DLD1 (cell line): Measurements from ENCODE around the gene NRBP1.

Experiments
- in situ Hi-C: cut with HindIII; loops from 2 replicates; pipeline ENCODE4 v1.10.0; 2017; ENCODE audit warnings: low sequenced_read_pairs

The NRBP1 gene

GRCh38 chr2:27428213-27428977 lies at the start of gene NRBP1:
TSS of gene NRBP1 (plus strand) at chr2:27428631. CDS start at chr2:27433274, 4,643 bp downstream.
- in situ Hi-C loops: no loop called here

GRCh38 chr2:27378809-27379290 lies 49.6 kb upstream of the NRBP1 start:
- in situ Hi-C loops: no loop called here

GRCh38 chr2:27379383-27379835 lies 49.0 kb upstream of the NRBP1 start:
- in situ Hi-C loops: no loop called here

GRCh38 chr2:27379836-27380625 lies 48.4 kb upstream of the NRBP1 start:
- in situ Hi-C loops: no loop called here

GRCh38 chr2:27380626-27381545 lies 47.5 kb upstream of the NRBP1 start, which contains the start of gene ZNF513:
TSS of gene ZNF513 (minus strand) at chr2:27380734. CDS start at chr2:27380526, 208 bp downstream.
- in situ Hi-C loops: no loop called here

- in situ Hi-C loops: no loop called here
These were observed 46.8 kb upstream of the NRBP1 start for GRCh38 chr2:27381577-27382181.

GRCh38 chr2:27390822-27391679 lies 37.4 kb upstream of the NRBP1 start:
- in situ Hi-C loops: no loop called here

GRCh38 chr2:27393225-27393624 lies 35.2 kb upstream of the NRBP1 start:
- in situ Hi-C loops: no loop called here

GRCh38 chr2:27398962-27399361 lies 29.5 kb upstream of the NRBP1 start:
- in situ Hi-C loops: no loop called here

GRCh38 chr2:27400348-27401135 lies 27.9 kb upstream of the NRBP1 start:
- in situ Hi-C loops: no loop called here

- in situ Hi-C loops: no loop called here
These were observed 20.5 kb upstream of the NRBP1 start for GRCh38 chr2:27407798-27408491.

- in situ Hi-C loops: no loop called here
These were observed 19.7 kb upstream of the NRBP1 start for GRCh38 chr2:27408601-27409320.

GRCh38 chr2:27409321-27410073 lies 18.9 kb upstream of the NRBP1 start, which contains the start of gene PPM1G:
TSS of gene PPM1G (minus strand) at chr2:27409591. CDS start at chr2:27409422, 169 bp downstream.
- in situ Hi-C loops: no loop called here

- in situ Hi-C loops: no loop called here
These were observed 15.8 kb upstream of the NRBP1 start for GRCh38 chr2:27412419-27413152.

GRCh38 chr2:27416151-27416550 lies 12.3 kb upstream of the NRBP1 start:
- in situ Hi-C loops: no loop called here

- in situ Hi-C loops: no loop called here
These were observed 7.4 kb upstream of the NRBP1 start for GRCh38 chr2:27420996-27421395.
